GM21526 (cell line): ENCODE measurements around the gene MAP3K5.
"Not testable (repeated sequence)": the region's sequence is repeated elsewhere in the genome, so short reads cannot be mapped to it uniquely, and the experiment has no call there.

Source experiments
- ATAC-seq: cut with Tn5 transposase; IDR thresholded peaks from one replicate; pipeline ENCODE4 v1.9.1; 2021; ENCODE audit warnings: moderate library complexity; ENCODE audit not compliant: unreplicated experiment, low FRiP score

Gene MAP3K5

GRCh38 chr6:136791296-136792094, 782 bp downstream of the MAP3K5 start:
- ATAC-seq = peak; percentile 36

- no peak for ATAC-seq
Observed at GRCh38 chr6:136790411-136791295, 1.6 kb downstream of the MAP3K5 start.

GRCh38 chr6:136789440-136789839, 2.8 kb downstream of the MAP3K5 start:
- not testable (repeated sequence) for ATAC-seq

GRCh38 chr6:136788069-136788902, 4.0 kb downstream of the MAP3K5 start:
- no peak for ATAC-seq

- no peak for ATAC-seq
Observed at GRCh38 chr6:136787726-136788068, 4.6 kb downstream of the MAP3K5 start.

GRCh38 chr6:136786658-136787057, 5.6 kb downstream of the MAP3K5 start:
- ATAC-seq = no peak

GRCh38 chr6:136784910-136785746, 7.1 kb downstream of the MAP3K5 start:
- no peak for ATAC-seq

GRCh38 chr6:136784271-136784664, 8.0 kb downstream of the MAP3K5 start:
- ATAC-seq = no peak

GRCh38 chr6:136783495-136784270, 8.6 kb downstream of the MAP3K5 start:
- ATAC-seq = peak; percentile 53

- ATAC-seq = no peak
Observed at GRCh38 chr6:136783021-136783420, 9.3 kb downstream of the MAP3K5 start.

GRCh38 chr6:136782021-136782770, 10.1 kb downstream of the MAP3K5 start:
- ATAC-seq = no peak

- ATAC-seq = no peak
Observed at GRCh38 chr6:136780972-136781371, 11.3 kb downstream of the MAP3K5 start.

GRCh38 chr6:136779682-136780081, 12.6 kb downstream of the MAP3K5 start:
- ATAC-seq = no peak

- no peak for ATAC-seq
Observed at GRCh38 chr6:136777651-136778050, 14.6 kb downstream of the MAP3K5 start.

GRCh38 chr6:136775548-136775947, 16.7 kb downstream of the MAP3K5 start:
- no peak for ATAC-seq

GRCh38 chr6:136775081-136775480, 17.2 kb downstream of the MAP3K5 start:
- ATAC-seq = no peak

GRCh38 chr6:136774228-136775041, 17.8 kb downstream of the MAP3K5 start:
- no peak for ATAC-seq

- no peak for ATAC-seq
Observed at GRCh38 chr6:136773473-136773796, 18.8 kb downstream of the MAP3K5 start.
